Measurements from ENCODE around the gene CSHL1.

Gene CSHL1

DNA sequence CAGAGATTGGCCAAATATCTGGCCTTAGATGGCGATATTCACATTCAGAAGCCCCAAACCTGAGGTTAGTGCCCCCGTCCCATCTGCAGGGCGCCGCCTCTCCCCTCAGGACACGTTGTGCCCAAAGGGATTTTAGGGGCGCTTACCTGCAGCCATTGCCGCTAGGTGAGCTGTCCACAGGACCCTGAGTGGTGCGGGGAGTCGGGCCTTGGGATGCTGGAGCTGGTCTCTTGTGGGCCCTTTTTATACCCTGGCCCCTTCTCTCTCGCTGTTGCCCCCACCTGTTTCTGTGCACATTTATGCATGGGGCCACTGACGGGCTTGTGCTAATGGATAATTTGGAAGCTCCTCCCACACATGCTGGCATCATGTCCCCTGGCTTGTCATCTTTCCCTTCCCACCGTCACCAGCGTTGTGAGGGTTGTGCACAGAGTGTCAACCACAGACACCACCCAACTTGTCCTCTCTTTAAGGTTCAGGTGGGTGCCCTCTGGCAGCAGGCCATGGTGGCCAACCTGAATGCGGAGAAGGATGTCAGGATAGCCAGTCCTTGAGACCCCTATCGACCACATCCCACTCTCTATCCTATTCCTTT, at the start of gene CSHL1:
Gene CSHL1, minus strand, starts transcription at position 218 of the 595 bp plus-strand sequence. Its CDS starts 62 bp downstream, at position 156.
- no peak for DNase-seq

DNA sequence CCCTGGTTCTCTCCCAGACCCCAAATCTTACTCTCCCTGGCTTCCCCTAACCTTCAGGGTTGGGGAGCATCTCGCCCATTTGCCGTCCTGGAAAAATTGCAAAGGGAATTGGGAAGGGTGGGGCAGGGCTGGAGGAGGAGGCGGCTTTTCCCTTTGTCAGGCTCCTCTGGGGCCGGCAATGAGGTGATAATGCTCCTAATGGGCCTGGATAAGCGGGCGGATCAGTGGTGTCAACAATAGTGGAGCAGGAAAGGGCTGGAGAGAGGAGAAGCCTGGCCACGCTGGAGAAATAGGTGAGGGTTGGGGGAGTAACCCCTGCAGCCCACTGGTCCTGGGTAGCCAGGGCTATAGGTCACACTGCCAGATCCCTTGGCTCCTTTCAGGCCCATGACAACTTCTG, 49.4 kb upstream of the CSHL1 start:
- no peak for DNase-seq

DNA sequence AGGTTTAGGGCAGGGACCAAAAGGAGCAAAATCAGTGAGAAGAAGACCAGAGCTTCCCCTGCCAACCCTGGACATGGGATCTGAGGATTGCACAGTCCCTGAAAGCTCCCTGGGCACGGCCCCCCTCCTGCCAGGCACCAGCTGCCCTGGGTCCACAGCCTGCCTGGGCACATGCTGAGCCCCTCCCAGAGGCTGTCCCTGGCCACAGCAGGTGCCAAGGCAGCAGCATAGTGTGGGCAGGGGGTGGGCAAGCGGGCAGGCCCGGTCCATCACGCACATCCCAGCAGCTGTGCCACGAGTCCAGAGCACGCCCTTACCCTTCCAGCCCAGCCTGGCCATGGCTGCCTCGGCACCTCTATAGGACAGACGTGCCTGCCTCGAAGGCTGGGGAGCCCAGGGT, 48.9 kb upstream of the CSHL1 start:
- no peak for DNase-seq

DNA sequence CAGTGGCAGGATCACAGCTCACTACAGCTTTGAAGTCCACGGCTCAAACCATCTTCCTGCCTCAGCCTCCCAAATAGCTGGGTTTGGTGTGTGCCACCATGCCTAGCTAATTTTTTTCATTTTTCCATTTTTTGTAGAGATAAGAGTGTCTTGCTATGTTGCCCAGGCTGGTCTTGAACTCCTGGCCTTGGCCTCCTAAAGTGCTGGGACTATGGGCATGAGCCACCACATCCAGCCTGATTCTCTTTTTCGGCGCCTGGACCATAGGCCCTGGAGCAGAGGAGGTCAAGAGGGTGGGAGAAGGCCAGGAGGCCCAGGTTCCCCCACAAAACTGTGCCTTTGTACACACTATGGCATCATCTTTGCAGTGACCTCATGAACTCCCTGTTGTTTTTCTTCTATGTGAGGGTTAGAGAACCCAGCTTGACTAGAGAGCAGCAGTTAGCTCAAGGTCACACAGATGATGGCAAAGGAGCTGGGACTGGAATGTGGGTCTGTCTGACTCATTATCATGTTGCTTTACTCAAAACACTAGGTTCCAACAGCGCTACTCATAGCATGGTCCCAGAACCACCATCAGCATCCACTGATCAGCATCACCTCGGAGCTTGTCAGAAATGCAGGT, 45.4 kb upstream of the CSHL1 start:
- DNase-seq = no peak

DNA sequence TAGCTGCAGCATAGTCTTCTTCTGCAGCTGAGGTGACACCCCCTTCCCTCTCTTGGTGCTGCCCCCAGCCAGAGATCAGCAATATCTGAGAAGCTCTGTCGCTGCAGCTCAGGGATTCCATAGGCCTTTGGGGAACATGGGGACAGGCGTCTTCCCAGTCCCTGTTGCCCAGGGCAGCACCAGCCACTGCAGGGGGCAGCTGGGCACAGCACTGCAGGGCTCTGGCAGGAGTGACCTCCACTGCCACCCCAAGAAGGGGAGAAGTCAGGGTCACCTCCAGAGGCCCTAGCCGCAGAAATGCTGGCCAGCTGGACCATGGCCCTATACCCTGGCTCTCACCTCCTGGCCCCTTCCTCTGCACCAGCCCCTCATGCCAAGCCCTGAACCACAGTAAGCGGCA, 44.7 kb upstream of the CSHL1 start:
- no peak for DNase-seq

DNA sequence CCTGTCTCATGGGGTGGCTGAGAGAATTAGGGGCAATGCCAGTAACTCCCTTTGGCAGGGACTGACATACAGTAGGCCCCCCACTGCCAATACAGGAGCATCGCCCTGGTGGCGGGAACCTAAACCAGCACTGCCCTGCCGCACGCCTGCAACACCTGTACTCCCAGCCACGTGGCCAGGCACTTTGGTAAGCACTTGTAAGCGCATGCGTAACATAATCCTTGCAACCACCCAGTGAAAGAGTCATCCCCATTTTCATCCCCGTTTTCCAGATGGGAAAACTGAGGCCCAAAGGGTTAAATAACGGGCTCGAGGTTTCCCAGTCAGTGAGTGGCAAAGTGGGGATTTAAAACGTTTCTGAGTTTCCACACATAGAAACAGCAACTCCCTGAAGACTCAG, 44.2 kb upstream of the CSHL1 start:
- no peak for DNase-seq

DNA sequence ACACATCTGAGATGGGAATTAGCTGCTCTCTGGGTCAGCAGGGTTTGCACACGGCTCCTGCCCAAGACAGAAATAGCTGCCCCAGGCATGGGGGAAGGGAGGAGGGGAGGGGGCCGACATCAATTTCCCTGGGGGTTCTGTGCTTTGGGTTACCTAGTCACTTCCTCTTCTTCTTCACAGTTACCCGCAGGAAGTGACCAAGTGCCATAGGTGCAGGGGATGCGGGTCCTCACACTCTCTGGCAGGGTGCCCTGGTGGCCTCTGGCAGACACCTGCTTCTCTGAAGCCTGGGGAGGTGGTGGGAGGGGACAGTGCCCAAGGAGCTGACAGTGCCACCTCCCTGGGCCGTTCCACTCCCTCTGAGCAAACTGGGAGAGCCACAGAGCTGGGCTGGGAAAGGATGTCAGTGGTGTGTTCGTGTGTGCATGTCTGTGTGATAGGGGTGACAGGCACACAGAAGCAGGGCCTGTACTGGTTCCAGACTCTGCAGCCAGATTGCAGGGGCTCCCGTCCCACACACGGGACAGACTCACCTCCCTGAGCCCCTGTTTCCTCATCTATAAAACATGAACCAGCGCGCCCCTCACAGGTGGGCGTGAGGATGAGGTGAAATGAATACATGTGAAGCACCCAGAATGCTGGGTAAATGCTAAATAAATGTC, 43.5 kb upstream of the CSHL1 start:
- DNase-seq = no peak

DNA sequence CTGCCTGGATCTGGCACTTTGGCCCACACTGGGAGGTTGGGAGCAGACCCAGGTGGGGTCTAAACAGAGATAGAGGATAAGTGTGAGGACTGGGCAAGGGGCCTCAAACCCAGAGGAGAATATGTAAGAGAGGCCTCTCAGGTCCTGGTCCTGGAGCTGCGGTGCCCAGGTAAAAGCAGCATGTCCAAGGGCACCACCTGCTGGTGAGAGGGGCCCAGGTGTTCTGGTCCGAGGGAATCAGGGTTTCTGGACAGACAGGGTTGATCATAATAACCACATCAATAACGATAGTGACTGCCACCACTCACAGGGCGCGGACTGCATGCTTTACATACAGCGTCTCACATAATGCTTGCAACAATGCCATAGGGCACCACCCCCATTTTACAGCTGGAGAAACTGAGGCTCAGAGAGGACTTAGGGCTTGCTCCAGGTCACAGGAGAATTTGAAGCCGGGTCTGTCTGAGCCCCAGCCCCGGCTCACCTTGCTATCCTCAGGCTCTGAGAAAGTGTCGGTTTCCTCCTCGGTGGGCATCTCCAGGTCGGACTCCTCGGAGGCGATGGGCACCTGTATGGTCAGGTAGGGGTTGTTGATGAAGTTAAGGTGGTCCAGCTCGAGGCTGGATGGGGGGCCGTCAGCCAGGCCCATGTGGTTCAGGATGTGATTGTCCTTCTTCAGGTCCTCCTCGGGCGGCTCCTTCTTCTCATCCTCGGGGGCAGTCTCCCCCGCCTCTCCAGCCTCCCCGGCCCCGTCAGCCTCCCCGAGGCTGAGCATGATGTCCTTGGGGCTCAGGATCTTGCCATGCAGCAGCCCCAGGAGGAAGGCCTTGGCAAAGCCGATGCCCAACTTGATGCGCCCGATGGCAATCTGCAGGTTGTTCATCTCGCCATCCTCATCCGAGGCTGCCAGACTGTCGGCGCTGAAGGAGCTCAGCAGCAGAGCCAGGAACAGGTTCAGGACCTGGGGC, 40.2 kb upstream of the CSHL1 start:
- DNase-seq = no peak

DNA sequence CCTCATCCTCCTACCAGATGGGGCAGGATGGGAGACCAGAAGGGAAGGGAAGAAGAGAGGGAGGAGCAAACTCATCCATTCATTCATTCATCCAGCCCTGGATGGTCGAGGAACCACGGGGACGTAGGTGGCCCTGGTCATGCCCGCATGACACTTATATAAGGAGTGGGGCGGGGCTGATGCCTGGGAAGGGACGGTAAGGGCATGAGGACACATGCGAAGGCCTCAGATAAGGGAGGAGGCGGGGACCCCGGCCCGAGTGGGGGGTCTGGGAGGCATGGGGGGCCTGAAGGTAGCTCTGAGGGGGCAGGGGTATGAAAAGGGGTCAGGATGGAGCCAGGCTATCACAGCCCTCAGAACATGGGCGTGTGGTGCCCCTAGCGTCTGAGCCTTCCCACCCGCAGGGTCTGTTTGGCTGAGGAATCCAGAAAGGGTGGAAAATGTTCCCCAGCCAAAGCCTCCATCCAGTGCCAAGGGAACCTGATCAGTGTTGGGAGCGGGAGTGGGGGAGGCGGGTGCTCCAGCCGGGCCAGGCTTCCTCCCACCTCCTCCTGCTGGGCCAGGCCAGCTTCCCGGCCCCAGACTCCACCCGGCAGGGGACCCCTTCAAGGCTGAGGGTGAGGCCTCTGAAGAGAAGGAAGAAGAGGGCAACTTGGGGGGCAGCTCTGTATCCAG, 38.7 kb upstream of the CSHL1 start:
- DNase-seq = no peak

DNA sequence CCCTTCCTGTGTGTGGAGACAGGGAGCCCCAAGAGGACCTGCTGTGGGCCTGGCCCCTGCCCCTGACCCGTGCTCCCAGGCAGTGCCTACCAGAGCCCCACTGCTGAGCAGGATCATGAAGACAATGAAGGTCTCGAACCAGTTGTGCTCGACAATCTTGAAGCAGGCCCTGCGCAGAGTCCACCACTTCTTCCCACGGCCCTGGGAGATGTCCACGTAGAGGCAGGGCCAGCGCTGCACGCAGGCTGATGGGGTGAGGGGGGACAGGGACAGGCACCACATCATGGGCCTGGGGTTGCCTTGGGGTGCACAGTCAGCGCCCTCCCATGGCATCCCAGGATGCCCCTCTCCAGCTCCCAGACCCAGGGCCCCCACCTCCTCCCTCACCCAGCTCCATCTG, 37.5 kb upstream of the CSHL1 start:
- no peak for DNase-seq

DNA sequence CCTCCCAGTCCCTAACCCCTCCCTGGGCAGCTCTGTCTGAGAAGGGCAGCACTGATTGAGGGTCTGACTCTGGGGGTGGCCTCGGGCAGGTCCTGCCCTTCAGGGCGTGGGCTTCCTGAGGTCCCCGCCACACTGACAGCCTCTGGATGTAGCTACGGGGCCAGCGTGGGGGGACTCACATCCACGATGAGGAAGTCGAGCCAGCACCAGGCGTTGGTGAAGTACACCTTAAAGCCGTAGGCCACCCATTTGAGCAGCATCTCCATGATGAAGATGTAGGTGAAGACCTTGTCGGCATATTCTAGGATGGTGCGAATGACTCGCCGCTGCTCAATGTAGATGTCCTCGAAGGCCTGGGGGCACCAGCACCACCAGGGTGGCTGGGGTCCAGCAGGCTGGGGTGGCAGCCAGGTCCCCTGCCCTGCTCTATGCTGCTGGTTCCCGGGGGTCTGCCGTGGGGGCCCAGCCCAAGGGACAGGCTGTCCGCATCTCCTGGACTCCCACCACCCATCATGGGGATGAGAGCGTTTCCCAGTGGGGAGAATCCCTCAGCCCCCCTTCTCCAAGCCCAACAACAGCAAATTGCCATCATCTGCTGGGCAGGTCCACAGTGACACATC, 36.8 kb upstream of the CSHL1 start:
- no peak for DNase-seq

DNA sequence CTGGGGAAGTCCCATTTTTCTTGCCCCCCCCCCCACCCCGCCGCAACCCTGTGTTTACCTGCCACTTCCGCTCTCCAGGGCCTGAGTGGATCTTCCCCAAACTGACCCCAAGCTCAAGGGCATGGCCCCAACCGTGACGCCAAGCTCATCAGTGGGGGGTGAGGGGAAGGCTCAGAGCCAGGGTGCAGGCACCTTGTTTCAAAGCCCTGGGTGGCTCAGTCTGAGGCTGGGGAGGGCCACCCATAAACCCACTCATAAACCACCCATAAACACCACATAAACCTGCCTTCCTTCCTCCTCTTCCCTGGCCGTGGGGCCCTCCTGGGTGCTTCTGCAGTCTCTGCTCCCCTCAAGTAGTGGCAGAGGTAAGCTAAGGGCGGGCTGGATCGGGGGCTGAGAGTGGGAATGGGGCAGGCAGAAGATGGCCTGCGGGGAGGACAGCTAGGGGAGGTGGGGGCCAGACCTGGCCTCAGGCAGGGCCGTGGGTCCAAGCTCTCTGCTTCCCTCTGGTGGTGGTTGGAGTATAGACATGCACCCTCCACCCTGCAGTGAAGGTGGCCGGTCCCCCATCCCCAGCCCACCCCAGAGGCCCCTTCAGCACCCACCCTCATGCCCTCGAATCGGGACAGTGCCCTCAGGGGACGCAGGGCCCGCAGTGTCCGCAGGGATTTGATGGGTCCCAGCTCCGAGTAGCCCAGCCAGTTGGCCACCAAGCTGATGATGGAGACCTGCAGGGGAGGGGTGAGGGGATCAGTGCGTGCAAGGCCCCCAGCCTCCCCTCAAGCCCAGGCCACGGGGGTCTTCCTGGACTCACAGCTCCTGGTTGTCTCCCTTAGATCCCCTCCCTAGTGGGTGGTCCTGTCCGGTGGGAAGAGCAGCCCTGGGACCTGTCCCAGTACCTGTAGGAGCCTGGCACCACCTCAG, 35.6 kb upstream of the CSHL1 start:
- no peak for DNase-seq

DNA sequence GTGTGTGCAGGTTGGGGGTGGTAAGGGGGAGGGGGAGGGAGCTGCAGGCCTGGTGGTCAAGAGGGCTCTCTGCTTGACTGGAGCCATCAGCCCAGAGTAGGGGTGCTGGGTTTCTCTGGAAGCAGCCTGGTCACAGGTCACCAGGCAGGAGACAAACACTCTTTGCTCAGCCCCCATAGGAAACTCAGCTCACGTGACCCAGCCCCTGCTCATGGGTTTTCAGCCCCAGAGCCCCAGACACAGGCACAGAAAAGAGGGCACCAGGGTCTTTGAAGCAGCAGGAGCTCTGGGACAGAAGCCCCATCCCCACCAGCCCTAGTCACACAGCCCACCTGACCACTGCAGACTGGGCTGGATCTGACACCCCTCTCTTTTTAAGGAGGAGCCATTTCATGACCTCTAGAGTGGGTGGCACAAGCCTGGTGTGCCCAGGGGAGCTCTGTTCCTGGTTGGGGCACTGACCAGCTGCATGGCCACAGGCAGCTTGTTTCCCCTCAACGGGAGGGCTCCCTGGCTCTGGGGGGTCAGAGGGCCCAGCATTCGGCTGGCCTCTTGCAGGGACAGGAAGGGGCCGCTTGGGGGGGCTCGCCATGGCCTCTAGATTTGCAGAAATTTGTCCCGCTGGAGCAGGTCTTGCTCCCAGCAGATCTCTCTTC, 34.9 kb upstream of the CSHL1 start:
- DNase-seq = no peak

DNA sequence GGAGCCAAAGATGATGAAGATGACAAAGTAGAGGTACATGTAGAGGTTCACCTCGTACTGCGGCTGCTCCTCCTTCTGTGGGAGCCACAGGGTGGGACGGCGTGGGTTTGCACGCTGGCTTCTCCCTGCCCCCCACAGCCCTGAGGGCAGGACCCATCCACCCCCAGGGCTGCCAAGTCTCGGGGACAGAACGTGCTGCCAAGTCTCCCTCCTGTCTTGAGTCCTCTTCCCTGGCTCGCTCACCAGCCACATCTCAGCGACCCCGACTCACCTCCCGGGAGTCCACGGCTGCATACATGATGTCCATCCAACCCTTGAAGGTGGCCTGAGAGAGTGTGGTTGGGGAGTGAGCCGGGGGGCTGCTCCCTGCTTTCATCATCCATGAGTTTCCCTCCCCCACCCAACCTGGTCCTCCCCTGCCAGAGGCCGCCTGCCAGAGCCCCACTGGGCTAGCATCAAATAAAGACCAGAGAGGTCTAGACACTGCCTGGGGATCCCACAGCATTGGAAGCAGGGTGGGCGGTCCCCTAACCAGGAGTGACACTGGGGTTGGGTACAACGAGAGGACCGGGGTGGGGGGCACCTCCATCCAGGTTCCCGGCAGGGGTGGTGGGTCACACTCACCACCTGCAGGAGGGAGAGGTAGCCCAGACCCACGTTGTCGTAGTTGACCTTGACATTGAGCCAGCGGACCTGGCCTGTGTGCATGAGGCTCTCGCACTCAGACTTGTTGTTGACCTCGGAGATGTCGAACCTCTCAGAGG, 33.9 kb upstream of the CSHL1 start:
- DNase-seq = no peak

DNA sequence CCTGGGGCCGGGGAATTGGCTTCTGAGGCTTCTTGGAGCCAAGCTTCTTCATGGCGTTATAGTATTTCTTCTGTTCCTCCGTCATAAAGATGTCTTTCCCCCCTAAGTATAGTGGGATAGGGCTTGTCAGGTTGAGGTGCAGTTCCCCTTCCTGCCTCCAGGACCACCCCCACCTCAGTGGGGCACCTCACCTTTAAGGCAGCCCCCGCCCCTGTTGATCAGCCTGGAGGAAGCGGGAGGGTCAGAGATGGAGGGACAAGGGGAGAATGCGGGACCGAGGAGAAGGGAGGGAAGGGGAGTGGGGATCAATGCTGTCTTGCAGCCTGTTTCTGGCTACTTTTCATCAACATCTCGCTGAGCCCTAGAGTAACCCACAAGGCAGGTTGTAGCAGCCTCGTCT, 32.7 kb upstream of the CSHL1 start:
- DNase-seq = no peak

DNA sequence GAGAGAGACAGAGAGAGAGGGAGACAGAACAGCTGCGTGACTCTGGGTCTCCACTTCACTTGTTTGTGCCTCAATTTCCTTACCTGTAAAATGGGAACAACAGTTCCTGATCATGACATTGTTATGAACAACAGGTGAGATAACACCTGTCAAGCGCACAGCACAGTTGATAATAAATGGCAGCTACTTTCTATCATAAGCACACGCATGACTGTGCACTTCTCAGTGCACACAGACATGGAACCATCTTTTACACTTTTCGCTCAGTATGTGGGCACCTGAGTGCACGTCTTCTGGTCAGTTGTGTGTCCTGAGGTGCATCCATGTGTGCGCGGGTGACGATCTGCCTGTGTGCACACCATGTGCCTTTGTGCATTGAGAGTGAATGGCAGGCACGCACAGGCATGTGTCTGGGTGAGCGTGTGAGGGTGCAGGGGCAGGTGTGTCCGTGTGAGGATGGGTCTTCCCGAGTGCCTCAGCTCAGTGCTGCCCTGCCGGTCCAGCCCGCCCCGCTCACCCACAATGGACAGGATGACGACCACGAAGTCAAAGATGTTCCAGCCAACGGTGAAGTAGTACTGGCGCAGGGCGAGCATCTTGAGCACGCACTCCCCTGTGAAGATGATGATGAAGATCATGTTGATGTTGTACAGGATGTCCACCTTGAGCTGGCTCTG, 31.4 kb upstream of the CSHL1 start:
- no peak for DNase-seq

DNA sequence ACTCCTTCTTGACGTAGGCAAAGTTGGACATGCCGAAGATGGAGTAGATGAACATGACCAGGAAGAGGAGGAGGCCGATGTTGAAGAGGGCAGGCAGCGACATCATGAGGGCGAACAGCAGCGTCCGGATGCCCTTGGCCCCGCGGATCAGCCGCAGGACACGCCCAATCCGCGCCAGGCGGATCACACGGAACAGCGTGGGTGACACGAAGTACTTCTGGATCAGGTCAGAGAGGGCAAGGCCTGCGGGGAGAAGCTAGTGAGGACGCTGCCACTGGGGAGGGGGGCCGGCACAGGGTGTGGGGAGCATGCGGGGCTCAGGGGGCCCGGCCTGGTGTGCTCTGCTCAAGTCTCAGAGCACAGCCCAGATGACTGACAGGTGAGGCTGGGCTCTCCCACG, 30.7 kb upstream of the CSHL1 start:
- DNase-seq = no peak

DNA sequence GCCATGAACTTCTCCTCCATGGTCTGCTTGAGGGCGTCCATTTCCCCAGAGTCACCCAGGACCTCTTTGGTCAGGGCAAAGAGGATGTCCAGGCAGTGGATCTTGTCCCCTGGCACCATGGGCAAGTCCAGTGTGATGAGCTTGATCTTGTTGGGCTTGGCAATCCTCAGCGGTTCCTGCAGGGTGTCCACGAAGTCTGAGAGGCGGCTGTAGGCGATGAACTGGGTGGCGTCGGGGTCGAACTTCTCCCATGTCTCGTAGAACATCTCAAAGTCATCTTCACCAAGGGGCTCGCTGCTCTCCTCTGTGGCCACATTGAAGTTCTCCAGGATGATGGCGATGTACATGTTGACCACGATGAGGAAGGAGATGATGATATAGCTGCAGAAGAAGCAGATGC, 30.1 kb upstream of the CSHL1 start:
- DNase-seq = no peak

DNA sequence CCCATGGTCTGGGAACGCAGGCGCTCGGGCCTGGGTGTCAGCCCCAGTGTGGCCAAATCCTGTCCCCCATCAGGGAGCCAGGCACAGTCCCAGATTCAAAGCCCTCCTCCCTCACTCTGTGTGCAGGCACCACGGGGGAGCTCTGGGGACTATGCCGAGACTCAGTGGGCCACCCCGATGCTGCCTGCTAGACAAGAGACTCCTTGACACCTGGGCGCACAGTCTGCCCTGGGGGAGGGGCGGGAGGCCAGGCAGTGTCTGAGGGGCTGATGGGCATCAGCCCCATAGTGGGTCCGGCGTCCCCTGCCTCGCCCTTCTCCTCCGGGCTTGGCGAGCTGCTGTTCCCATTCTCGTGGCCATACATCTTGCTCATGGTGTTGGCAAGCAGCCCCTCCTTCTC, 29.5 kb upstream of the CSHL1 start:
- DNase-seq = no peak
